Esophagus squamous epithelium (tissue), 5 donors: ENCODE results near the gene MUC20. TPM values are rescaled to one million over a fixed set of nuclear protein-coding genes. Genes with fewer than 3 reads are reported as not detected.

Source experiments
- DNase-seq: peaks from one replicate; lab custom pipeline; 2025; lab: John Stamatoyannopoulos, UW
- H3K27ac ChIP-seq, 4 donors: fragments of 200-600 bp; sonication (generic); one replicate each; pipeline ENCODE4 v1.5.1; 2016 to 2019; ENCODE audit warnings: mild to moderate bottlenecking in 1 of 4
- H3K27me3 ChIP-seq, 4 donors: fragments of 200-600 bp; sonication (generic); 1 replicate in 3 of 4; 2 replicates in 1 of 4; pipeline versions ENCODE4 v1.5.1 to v1.6.0; 2017 to 2021; ENCODE audit warnings: antibody characterized with exemption in 1 of 4
- H3K36me3 ChIP-seq, 3 donors: fragments of 200-600 bp; sonication (generic); one replicate each; pipeline ENCODE4 v1.5.1; 2016 to 2019
- H3K4me1 ChIP-seq, 3 donors: fragments of 200-600 bp; sonication (generic); one replicate each; pipeline ENCODE4 v1.5.1; 2017 to 2019
- H3K4me3 ChIP-seq, 4 donors: fragments of 200-600 bp; sonication (generic); 1 replicate in 3 of 4; 2 replicates in 1 of 4; pipeline ENCODE4 v1.5.1; 2016 to 2019; ENCODE audit warnings: mild to moderate bottlenecking in 2 of 4, moderate library complexity in 1 of 4
- H3K9me3 ChIP-seq, 3 donors: fragments of 200-600 bp; sonication (generic); one replicate each; pipeline ENCODE4 v1.5.1; 2016 to 2019
- POLR2A ChIP-seq, 4 donors: fragments of 450-650 bp; IDR thresholded peaks; one replicate each; pipeline ENCODE4 v1.6.1; 2017; ENCODE audit warnings: antibody characterized with exemption in 4 of 4, mild to moderate bottlenecking in 4 of 4, moderate library complexity in 3 of 4
- WGBS, 2 donors: methylation state at CpG; one replicate each; pipeline ENCODE4 v1.1.5; 2018; 5-methylcytosine and 5-hydroxymethylcytosine counted together
- intact Hi-C: fragments of 100-400 bp; cut with DNase I; formaldehyde crosslinking; loops from one replicate; pipeline ENCODE4 v1.15.0; 2022
- total RNA-seq, 4 donors: library from RNA; depleted of rRNA; stranded (reverse); fragments of >200 nt; gene quantifications; one replicate each; pipeline ENCODE4 v1.1.0, GENCODE V29; 2016
- TF ChIP-seq, protein P1 (sequence below), 6 experiments: fragments of 450-650 bp in 4 of 6; fragments of 200-600 bp in 2 of 6; sonication (generic) in 2 of 6; IDR thresholded peaks; one replicate each; pipeline ENCODE4 v1.5.1; 2016 to 2019; ENCODE audit warnings: antibody characterized with exemption in 6 of 6, mild to moderate bottlenecking in 4 of 6, moderate library complexity in 4 of 6
- donor health status: DM: yes; HTN: yes; CAD: no.

The MUC20 gene
- total RNA-seq, 4 donors from 2014 or later, result 14.1 to 64.1 (median 25.7) TPM

DNA sequence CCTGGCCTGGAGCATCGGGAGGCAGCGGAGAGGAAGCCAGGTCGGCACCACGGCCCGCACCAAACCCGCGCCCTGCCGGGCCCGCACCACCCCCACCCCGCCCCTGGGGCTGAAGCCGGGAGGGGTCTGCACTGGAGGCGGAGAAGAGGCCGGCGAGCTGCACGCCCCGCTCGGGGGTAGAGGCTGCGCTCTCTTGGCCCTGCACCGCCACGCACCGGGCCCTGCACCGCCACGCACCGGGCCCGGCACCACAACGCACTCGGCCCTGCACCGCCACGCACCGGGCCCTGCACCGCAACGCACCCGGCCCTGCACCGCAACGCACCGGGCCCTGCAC, 41.4 kb downstream of the MUC20 start:
- Histone ChIP-seq H3K9me3 (no peaks in the 10 kb centered on the region), H3K4me3 (no peak overlapping the region), H3K36me3 (no peaks in the 10 kb centered on the region), H3K27ac (no peak overlapping the region), H3K27me3 (peaks cover 0 to 72% (median 3%) of the 10 kb centered on the region in 4 donors), H3K4me1 (peaks cover 0 to 15% (median 10%) of the 10 kb centered on the region in 3 donors)
- TF ChIP-seq, protein P1, sequence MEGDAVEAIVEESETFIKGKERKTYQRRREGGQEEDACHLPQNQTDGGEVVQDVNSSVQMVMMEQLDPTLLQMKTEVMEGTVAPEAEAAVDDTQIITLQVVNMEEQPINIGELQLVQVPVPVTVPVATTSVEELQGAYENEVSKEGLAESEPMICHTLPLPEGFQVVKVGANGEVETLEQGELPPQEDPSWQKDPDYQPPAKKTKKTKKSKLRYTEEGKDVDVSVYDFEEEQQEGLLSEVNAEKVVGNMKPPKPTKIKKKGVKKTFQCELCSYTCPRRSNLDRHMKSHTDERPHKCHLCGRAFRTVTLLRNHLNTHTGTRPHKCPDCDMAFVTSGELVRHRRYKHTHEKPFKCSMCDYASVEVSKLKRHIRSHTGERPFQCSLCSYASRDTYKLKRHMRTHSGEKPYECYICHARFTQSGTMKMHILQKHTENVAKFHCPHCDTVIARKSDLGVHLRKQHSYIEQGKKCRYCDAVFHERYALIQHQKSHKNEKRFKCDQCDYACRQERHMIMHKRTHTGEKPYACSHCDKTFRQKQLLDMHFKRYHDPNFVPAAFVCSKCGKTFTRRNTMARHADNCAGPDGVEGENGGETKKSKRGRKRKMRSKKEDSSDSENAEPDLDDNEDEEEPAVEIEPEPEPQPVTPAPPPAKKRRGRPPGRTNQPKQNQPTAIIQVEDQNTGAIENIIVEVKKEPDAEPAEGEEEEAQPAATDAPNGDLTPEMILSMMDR (IDR thresholded peaks at IDR 0.05), result no peak
- no peak for TF ChIP-seq POLR2A (IDR thresholded peaks at IDR 0.05)
- no peak for DNase-seq
- intact Hi-C loops, result no loop called here
- WGBS, 2 donors, result 32% methylated on average over 6 of the region's 36 CpGs; no CpG with 5 or more reads in 1 of the 2 donors

DNA sequence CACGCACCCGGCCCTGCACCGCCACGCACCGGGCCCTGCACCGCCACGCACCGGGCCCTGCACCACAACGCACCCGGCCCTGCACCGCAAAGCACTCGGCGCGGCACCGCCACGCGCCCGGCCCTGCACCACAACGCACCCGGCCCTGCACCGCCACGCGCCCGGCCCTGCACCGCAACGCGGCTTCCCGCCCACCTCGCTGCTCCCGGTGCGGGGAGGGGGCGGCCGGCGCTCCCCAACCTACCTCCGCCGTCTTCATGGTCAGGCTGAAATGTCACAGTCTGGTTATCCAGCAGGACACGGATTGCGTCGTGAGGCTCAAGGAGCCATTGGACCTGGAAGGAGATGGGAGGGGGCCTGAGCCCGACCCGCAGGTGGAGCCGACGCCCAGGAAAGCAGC, 41.8 kb downstream of the MUC20 start:
- Histone ChIP-seq H3K9me3 (no peaks in the 10 kb centered on the region), H3K27me3 (peaks cover 0 to 68% (median 3%) of the 10 kb centered on the region in 4 donors), H3K4me3 (no peak overlapping the region), H3K4me1 (peaks cover 0 to 11% (median 6%) of the 10 kb centered on the region in 3 donors), H3K27ac (no peak overlapping the region), H3K36me3 (no peaks in the 10 kb centered on the region)
- TF ChIP-seq, protein P1 (IDR thresholded peaks at IDR 0.05), result no peak
- TF ChIP-seq POLR2A (IDR thresholded peaks at IDR 0.05), result no peak
- intact Hi-C loops, result no loop called here
- WGBS, 2 donors, result 82 to 86% methylated on average over 7 to 11 of the region's 43 CpGs
- DNase-seq, result no peak

DNA sequence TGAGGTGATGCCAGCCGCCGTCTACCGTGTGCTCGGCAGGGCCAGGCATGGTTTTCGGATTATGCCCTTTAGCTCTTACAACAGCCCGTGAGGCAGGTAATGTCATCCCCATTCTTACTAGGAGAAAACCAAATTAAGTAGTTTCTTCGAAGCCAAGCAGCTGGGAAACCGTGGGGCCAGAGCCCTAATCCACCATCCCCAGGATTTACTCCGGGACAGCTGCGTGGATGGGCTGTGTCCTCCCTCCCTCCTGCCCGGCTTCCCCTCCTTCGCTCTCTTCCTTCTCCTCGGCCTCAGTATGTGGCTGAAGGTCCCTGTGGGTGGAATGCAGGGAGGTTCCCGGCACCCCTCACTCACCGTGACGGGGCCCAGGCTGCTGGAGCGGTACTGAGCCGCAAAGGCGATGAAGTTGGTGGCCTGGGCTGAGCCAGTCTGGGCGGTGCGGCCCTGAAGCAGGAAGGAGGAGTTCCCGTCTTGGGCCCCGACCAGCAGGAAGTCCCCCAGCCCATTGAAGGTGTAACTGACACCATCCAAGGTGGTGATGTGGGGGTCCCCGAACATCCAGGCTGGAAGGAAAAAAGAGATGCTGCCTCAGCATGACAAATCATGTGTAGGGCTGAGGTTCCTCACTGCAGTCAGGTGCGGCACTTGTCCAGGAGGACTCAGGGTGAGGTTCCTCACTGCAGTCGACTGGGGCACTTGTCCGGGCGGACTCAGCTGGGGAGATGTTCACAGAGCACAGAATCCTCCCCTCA, 42.5 kb downstream of the MUC20 start:
- Histone ChIP-seq H3K9me3 (no peaks in the 10 kb centered on the region), H3K4me1 (peaks cover 0 to 10% (median 5%) of the 10 kb centered on the region in 3 donors), H3K36me3 (no peaks in the 10 kb centered on the region), H3K27me3 (peaks cover 0 to 62% (median 3%) of the 10 kb centered on the region in 4 donors), H3K4me3 (no peak overlapping the region), H3K27ac (no peak overlapping the region)
- DNase-seq, result no peak
- 68 to 73% methylated on average over 12 to 14 of the region's 28 CpGs for WGBS, 2 donors
- intact Hi-C loops, result no loop called here
- TF ChIP-seq, protein P1 (IDR thresholded peaks at IDR 0.05), result no peak
- TF ChIP-seq POLR2A (IDR thresholded peaks at IDR 0.05), result no peak

DNA sequence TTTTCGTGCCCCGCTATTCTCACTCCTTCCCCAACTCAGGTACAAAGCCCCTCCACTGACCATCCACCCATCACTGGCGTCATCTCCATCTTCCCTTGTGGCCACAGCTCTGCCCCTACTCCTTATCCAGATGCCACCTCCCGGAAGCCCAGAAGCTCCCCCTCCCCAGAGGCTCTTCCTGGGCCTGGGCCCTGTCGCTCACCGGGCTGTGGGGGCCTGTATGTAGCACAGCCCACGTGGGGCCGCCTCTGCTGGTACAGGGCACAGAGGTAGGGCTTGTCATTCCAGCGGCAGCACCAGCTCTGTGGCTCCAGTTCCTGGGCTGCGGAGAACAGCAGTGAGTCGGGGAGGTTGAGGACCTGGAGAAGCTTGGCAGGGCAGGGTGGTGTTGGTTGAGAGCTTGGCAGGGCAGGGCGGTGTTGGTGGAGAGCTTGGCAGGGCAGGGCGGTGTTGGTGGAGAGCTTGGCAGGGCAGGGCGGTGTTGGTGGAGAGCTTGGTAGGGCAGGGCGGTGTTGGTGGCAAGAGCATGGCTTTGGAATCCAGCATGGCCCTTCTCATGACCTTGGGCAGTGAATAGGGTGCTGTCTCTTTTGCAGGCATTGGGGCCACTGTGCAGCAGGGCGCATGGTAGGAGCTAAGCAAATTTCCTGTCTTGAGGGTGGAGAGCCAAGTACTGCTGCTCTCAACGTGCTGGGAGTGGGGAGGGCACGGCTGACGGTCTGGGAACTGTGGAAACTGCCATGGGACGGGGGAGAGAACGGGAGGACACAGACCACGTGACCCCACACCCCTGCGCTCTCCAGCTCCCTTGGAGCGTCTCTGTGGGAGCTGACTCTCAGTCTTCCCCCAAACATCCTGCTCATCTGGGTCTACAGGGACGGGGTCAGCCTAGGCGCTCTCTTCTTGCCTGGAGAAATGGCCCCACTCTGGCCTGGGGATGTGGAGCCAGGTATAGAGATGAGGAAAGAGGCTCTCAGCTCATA, 43.4 kb downstream of the MUC20 start:
- no peak for DNase-seq
- no peaks in the 10 kb centered on the region for H3K9me3 ChIP-seq
- TF ChIP-seq, protein P1 (IDR thresholded peaks at IDR 0.05), result no peak
- no peak for TF ChIP-seq POLR2A (IDR thresholded peaks at IDR 0.05)
- intact Hi-C loops, result no loop called here
- H3K4me1 ChIP-seq, result peaks cover 0 to 10% (median 5%) of the 10 kb centered on the region in 3 donors
- H3K27ac ChIP-seq, result no peak overlapping the region
- 88 to 89% methylated on average over 5 to 17 of the region's 26 CpGs for WGBS, 2 donors
- H3K27me3 ChIP-seq, result peaks cover 0 to 54% (median 3%) of the 10 kb centered on the region in 4 donors
- no peaks in the 10 kb centered on the region for H3K36me3 ChIP-seq
- H3K4me3 ChIP-seq, result no peak overlapping the region
